ENCODE measurements around the gene DUSP28.
A peak's percentile ranks its signal among the peaks of the same experiment; 100 is the strongest.
"Not testable (repeated sequence)": the region's sequence is repeated elsewhere in the genome, so short reads cannot be mapped to it uniquely, and the experiment has no call there.

The DUSP28 gene, protein sequence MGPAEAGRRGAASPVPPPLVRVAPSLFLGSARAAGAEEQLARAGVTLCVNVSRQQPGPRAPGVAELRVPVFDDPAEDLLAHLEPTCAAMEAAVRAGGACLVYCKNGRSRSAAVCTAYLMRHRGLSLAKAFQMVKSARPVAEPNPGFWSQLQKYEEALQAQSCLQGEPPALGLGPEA

DNA sequence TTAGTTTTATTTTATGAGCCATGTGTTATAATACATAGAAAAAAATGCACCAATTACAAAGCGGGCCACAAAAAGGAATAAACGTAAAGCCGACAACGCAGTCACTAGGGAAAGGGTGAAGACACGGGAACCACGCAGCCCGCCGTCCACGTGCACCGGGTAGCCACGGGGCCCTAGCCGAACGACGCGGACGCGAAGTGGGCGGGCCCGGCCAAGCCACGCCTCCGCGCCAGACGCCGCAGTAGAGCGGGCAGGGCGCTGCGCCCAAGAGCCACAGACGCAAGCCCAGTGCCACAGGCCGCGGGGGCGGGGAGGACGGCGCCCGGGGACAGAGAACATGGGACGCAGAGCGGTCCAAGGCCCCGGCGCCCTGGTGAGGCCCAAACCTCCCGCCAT is at the start of gene DUSP28:
TSS of gene DUSP28 (plus strand) at position 274 of the 396 bp plus-strand sequence. CDS start 328 bp downstream, outside the sequence.
- peak; percentile 95 for DNase-seq
- ATAC-seq, result peak; percentile 68

DNA sequence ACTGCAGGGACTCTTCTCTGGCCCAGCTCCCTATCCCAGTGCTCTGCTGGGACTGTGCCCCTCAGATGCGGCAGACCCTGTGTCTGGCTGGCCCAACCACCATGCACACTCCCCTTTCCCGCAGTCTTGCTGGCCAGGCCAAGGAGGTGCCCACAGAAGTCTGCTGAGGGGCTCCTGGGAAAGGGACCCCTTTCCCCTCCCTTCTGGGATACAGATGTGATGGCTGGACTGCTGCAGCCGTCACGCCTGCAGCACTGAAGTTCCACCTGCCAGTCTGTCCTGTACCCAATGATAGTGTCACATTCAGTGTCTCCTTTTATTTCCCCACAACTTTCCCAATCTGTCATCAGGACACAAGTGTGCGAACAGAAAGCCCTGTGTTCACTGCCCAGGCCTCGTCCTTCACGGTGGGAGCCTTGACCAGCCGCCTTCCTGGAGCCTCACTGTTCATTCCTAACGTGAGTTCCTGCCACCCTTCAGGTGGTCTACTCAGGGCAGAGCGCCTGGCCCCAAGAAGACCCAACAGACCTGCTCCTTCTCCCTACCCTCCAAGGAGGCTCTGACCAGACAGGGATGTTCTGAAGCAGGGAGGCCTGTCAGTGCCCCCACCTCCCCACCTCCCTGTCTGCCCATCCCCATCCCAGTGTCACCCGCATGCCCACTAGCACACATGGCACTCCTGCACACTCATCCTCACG is 49.5 kb upstream of the DUSP28 start:
- DNase-seq (no peak), ATAC-seq (no peak)

DNA sequence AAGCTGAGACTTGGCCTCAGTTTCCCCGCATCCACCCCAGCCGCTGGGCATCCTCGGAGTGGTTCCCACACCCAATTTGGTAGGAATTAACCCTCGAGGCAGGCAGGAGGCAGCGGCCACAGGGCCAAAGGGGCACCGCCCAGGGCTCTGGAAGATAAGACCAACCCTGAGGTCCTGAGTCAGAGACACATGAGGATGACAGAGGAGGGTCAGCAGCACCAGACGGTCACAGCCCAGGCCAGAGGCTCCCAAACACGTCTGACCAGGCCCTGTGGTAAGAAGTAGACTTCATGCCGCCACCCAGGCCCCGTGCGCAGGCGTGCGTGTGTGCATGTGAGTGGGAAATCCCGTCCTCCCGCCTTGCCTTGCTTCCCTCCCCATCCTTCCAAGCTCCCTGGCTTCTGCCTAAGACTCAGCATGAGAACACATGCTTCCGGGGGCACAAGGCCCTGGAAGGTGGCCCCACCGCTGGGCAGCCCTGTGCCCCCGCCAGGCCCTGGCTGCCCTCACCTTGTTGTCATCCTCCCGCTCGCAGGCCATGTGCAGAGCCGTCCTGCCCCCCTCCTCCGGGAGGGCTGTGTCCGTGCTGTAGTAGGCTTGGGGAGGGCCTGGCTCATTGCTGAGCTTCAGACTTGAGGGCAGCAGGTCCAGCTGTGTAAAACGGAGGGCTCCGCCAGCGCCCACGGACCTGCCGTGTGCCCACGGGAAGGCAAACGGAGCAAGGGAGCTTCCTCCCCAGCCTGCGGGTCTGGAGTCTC is 48.6 kb upstream of the DUSP28 start:
- DNase-seq, result no peak

DNA sequence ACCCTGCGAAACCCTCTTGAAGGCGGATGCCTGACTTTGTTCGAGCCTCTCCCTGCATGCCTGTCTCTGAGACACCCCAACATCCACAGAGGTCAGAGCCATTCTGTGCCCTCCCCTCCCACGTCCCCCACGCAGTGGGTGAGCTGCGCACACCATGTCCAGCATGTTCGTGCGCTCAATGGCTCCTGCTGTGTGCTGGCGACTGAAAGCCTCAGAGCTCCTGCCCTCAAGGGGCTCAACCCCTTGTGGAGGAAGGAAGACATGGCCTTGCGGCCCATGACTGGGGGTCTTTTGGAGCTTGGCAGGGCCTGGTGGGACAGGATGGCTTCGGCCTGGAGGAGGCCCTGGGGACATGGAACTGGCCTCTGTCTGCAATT is 48.1 kb upstream of the DUSP28 start:
- ATAC-seq (no peak), DNase-seq (no peak)

More for the DNA sequence above, 48.6 kb upstream of the DUSP28 start:
- ATAC-seq, result no peak

DNA sequence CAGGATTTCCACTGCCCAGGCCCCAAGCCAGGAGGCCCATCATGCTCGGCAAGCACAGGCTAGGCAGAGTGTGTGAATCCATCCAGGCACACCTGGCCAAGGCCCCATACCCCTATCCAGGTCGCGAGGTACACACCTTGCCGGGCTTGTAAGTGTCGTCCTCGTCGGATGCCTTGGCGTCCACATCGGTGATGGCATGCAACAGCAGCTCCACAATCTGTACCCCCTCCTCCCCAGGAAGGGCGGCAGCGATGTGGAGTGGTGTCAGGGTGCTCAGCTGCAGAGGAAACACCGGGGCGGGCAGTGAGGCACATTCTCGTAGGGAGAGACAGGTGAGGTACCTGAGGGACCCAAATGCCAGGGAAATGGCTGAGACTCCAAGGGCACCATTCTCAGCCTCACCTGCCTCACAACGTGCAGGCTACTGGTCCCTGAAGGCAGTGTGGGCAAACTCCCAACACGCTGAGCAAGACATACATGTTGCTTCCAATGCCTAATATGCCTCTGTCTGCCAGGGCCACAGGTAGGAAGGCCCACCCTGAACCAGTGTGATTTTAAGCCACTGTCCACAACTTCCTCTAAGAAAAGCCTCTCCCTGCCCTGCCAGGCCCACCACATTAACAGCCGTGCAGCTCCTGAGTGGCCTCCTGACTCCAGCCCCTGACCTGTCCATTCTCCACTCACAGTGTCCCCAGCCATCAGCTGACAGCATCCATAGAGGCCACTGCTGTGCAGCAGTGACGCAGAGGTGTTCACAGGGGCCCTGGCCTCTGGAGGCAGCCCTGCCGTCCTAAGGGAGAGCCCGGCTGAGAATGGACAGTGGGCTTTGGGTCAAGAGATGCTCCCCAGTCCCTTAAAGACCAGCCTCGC is 47.3 kb upstream of the DUSP28 start:
- DNase-seq, result no peak
- no peak for ATAC-seq

DNA sequence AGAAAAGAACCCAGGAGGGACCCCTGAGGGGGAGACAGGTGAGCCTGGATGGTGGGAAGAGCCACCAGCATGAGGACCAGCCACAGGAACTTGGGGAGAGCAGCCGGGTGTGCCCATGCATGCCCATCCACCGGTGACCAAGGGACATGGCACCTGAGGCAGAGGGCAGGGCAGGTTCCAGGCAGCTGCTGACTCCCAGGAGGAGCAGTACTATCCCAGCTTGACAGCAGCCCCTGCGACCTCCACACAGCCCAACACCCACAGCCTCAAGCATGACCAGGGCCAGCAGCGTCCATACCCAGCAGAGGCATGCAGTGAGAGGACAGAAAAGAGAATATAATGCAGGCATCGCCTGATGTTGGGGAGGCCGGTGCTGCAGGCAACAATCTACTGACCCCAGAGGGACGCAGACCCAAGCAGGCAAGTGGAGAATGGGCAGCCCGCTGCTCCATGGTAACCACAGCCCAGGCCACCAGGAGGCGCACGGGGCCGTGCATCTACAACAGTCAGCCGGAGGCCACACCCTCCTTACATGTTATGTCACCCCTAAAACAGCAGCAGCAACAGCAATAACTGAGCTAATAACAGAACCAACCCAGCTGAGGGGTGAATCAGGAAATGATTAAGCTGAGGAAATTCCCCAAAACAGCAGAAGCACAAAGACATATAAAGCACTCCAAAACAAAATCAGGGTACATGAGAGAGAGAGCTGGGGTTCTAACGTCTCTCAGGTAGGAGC is 46.4 kb upstream of the DUSP28 start:
- DNase-seq (peak; percentile 85), ATAC-seq (peak; percentile 97)

DNA sequence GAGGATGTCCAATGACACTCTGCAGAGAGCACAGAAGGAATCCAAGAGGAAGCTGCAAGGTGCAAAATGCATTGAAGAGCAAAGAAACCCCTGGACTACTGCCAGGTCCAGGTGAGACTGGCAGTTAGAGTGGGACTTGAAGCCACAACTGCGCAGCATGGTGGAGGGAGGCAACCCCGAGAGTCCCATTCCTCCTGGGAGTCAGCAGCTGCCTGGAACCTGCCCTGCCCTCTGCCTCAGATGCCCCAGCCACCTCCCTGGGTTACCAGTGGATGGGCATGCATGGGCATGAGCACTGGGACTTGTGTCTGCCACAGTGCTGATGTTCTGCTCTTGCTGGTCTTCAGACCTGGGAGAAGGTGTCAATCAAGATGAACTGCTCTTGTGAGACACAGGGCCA is 45.5 kb upstream of the DUSP28 start:
- peak; percentile 3 for DNase-seq
- ATAC-seq, result no peak

DNA sequence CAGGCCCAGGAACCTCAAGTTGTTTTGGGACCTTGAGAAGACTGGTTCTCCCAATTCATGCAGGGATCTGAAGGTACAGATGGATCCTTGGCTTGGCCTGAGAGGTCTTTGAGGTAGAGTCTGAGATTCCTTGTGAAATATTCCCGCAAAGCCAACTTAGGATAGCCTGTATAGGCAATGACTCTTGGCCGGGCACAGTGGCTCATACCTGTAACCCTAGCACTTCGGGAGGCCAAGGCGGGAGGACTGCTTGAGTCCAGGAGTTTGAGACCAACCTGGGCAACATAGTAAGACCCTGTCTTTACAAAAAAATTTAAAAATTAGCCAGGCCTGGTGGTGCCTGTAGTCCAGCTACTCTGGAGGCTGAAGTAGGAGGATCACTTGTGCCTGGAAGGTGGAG is 42.8 kb upstream of the DUSP28 start:
- no peak for DNase-seq

DNA sequence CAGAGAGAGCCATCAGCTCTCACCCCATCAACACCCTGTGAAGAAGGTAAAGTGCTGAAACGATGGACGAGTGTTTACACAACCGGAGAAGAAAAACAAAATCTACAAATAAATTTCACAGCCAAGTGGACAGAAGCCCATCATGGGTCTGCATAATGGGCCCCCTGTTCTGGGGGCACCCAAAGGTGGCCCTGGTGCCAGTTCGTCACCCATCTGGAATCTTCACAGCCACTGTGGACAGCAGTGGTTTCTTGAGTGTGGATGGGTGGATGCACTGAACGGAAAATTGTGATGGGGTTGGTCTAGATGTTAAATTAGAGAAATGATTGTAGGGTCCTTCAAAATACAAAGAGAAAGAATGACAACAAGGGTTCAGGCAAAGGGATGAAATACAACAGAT is 41.2 kb upstream of the DUSP28 start:
- ATAC-seq, result no peak
- no peak for DNase-seq

More for the DNA sequence above, 42.8 kb upstream of the DUSP28 start:
- no peak for ATAC-seq

DNA sequence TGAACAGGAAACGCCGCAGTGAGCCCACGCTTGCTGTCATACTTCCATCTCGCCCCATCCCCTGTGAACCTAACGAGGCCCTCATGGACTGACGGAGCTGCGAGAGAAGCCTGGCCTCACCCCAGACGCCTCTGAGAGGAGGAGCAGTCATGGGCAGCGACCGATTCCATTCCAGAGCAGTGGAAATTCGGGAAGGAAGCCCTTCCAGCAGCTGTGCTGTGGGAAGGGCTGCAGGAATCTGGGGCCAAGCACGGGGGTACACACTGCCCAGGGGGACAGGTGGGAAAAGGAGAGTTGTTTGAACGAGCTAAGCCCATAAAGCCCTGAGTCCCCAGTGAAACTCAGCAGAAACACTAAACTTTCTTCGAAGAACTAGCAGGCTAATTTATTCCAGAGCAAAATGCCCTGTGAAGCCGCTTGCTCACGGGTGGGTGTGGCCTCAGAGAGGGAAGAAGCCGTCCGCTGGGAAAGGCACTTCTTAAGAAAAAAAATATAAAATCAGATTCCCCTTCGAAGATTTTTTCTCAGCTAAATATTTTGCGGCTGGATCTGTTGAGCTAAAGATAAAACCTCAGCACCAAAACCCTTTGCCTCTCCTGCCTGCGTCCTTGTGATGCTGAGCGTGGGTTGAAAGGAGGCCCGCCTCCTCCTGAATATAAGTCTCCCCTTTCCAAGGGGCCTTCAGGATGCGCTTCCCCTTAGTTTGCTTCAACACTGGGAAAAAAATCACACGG is 40.6 kb upstream of the DUSP28 start:
- DNase-seq, result no peak
- no peak for ATAC-seq

DNA sequence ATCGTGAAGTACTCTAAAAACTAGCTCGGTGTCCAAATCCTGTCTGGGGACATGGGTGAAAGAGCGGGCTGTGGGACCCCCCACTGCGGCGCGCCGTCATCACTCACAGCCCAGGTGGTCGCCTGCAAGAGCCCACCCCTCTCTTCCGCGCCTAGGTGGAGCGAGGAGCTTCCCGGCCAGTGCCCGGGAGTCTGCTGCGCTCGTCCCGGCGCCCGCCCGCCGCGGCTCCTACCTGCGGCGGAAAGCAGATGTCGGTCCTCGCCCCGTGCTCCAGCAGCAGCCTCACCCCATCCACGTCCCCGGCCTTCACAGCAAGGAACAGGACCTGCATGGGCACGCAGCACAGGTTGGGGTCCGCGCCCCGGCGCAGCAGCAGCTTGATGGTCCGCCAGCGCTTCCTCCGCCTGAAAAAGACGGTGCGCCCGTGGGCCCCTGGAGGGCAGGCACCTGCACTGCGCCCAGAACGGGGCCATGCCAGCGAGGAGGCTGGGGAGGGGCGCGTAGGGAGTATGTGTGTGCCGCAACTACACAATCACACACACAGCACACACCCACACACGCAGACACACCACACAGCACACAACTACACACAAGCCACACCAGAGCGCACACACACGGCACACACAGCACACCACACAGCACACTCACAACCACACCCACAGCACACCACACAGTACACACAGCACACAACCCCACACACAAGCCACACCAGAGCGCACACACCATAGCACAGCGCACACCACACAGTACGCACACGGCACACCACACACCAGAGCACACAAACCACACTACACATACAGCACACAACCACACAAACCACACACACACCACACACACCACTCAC is 39.8 kb upstream of the DUSP28 start:
- no peak for ATAC-seq

DNA sequence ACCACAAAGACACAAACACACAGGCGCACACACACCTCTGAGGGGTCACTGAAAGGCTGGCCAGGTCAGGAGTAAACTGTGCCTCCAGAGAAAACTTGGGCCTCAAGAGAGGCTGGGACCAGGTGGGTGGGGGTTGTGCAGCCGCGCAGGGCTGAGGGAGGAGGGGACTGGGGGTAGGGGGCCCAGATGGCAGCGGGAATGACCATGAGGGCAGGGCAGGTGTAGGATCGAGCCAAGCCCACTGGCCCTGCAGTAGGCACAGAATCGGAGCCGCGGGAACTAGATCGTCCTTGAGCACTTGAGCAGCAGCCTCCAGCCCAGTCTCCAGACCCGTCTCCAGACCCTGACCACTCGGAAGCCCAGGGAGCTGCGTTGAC is 39.2 kb upstream of the DUSP28 start:
- ATAC-seq (no peak), DNase-seq (no peak)

More for the DNA sequence above, 39.8 kb upstream of the DUSP28 start:
- no peak for DNase-seq

DNA sequence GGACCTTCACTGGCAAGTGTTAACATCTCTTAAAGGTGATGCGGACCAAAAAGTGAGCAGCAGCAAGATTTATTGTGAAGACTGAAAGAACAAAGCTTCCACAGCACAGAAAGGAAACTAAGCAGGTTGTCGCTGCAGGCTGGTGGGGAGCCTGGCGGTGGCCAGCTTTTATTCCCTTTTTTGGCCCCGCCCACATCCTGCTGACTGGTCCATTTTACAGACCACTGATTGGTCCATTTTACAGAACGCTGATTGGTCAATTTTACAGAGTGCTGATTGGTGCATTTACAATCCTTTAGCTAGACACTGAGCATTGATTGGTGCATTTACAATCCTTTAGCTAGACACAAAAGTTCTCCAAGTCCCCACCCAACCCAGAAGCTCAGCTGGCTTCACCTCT is 38.3 kb upstream of the DUSP28 start:
- not testable (repeated sequence) for ATAC-seq, DNase-seq

DNA sequence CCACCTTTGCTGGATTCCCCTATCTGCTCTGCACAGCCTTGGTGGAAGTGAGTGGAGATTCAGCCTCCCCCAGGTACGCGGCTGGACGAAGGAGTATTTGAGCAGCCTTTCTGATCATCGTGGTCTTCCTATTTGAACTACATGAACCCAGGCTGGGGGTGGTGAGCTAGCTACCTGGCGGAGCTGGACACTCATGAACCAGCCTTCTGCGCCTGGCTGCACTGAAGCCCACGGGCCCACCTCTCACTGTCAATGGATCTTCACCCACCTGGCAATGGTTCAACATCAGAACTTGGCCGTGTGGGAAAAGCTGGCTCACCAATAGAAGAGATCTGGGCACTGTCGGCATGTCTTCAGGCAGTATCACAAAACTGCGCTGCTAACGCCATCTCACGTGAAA is 37.8 kb upstream of the DUSP28 start:
- no peak for ATAC-seq
- no peak for DNase-seq

DNA sequence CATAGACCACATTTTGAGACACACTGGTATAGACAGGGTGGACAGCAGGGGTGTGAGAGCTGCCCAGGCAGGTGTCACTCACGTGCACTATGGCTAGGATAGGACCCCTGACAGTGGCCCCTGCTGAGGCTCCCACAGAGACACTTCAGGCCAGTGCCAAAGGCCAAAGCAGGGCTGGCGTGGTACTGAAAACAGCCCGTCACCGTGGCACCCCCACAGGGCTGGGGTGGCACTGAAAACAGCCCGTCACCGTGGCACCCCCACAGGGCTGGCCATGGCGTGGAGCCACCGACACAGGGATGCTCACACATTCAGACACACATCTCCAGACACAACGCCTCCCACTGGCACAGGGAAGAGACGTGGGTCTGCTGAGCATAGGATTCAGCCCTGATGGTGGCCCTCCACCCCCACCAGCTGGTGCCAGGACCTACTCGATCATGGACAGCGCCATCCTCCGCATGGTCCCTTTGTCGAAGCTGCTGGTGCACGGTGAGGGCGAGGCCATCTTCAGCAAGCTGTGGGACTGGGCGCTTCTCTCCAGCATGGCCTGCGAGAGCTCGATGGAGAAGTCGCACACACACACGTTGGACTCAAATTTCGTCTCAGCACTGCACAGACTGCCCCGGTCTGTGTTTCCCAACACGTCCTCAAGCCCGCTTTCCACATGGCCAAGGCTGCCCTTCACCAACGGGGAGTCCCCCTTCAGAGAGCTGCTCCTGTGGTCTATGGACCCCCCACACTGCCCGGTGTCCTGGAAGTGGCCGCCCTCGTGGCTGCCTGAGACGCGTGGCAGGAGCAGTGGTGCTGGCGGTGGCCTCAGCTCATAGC is 36.5 kb upstream of the DUSP28 start:
- DNase-seq, result no peak
- ATAC-seq, result no peak

DNA sequence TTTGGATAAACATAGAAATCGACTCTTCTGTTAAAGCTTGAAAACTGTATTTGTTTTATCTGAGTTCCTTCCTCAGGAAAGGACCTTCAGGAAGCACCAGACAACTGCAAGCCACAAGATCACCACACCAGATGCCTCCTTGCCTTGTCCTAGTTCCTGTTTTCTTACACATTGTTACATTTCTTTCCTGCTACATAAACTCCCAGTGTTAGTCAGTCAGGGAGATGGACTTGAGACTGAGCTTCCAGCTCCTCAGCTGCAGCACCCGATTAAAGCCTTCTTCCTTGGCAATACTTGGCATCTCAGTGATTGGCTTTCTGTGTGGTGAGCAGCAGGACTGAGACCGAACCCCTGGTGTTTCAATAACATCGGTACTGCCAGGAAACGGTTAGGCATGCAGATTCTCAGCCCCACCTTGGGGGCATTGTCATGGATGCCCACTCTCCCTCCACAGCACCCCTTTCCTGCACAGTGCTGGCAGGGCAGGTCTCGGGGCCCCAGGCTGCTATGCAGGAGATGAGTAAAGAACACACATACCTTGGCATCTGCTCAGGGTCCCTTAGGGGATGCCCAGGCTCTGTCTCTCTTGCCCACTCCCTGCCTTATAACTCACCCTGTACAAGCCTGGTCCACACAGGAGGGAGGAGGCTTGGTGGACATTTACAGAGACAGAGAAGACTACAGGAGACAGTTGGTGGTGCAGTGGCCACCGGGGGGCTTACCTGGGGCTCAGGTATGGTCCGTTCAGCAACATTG is 35.0 kb upstream of the DUSP28 start:
- DNase-seq (no peak), ATAC-seq (no peak)

DNA sequence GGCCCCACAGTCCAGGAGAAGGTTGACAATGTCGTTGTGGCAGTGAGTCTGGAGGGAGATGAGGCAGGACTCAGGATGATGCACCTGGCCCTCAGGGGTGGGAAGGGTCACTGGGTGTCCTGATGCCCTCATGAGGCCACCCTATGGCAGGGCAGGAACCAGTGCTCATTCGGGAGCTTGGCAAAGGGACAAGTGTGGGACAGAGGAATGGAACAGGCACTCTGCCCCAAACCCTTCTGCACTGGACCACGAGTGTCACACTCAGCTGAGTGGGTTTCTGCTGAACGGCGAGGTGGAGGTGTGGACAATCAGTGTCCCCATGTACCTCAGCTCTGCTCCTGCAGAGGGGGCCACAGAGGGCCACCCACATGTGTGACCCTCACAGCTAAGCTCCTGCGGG is 34.4 kb upstream of the DUSP28 start:
- DNase-seq, result no peak

DNA sequence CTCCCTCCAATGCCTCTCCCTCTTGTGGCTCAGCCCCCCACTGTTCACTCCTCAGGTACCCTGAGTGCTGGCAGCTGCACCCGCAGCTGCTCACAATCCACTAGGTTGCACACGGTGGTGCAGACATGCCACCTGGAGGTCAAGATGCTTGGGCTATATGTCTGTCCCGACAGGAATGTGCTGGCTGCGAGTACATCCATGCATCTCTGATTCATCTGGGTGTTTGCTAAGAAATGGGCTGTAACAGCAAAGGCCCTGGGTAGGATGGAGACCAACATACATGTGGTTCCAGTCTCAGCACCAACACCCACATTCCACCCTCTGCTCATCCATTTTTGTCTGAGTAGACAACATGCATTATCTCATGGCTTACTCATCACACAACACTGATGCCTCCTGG is 33.6 kb upstream of the DUSP28 start:
- DNase-seq (no peak), ATAC-seq (no peak)

More for the DNA sequence above, 34.4 kb upstream of the DUSP28 start:
- no peak for ATAC-seq
